H4 (cell line): ENCODE measurements around the gene GSTM4. TPM values are rescaled to one million over a fixed set of nuclear protein-coding genes. Genes with fewer than 3 reads are reported as not detected.
"Not testable (repeated sequence)": the region's sequence is repeated elsewhere in the genome, so short reads cannot be mapped to it uniquely, and the experiment has no call there.

Source experiments
- DNase-seq: peaks from one replicate; pipeline ENCODE4 v3.0.0-alpha.2; 2015; ENCODE audit warnings: low spot score
- total RNA-seq: library from RNA; depleted of rRNA; stranded (reverse); fragments of >200 nt; shearing (Covaris generic); gene quantifications from 2 replicates; pipeline ENCODE4 v1.2.3, GENCODE V29; 2014

GSTM4 gene
- total RNA-seq, 1 experiment from 2014 or later: 27.2 TPM

DNA sequence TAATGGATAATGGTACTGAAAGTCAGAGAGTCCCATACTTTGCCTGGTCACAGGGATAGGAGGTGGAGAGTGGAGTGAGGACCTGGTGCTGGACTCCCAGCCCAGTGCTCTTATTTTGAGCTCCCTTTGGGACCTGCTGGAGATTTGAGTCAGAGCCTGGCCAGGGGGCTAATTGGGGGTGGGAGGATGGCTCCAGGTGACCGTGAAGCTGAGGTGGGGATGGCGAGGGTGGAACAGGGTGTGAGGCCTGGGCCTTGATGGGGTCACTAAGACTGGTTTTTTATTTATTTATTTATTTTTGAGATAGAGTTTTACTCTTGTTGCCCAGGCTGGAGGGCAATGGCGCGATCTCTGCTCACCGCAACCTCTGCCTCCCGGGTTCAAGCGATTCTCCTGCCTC is 18.5 kb upstream of the GSTM4 start:
- no peak for DNase-seq

DNA sequence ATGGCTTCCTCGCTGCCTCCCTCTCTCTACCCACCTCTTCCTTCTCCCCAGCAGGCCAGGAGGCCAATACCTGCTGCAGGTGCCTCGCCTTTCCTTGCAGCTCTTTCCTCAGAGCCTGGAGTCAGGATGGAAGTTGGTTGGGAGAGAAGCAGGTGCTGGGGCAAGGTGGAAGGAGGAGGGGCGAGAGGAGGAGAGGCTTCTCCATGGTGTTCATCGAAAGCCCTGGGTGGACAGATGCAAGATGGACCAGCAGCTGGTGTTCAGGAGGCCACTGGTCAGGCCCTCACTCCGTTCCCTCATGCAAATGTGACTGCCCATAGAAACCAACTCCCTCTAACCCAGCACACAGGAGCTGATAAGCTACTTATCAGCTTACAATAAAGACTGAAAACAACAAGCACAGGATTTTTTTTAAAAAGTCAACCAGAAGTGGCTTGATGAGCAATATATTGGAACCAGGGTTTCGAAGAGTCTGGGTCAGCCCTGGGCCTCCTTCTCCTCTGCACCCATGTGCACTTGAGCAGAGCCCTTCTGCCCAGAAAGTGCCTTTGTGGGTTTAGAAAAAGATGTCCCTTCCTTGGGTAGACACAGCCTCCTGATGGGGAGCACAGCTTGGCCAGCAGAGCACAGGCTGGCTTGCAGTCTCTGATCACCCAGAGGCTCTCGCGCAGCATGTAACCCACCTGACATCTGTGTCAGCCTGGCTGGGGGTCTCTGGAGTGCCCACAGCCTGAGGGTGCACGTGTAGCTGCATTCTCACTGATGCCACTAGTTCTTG is 16.6 kb upstream of the GSTM4 start:
- DNase-seq: no peak

GRCh38 chr1:109639841-109640184 is 16.1 kb upstream of the GSTM4 start:
- DNase-seq: no peak

GRCh38 chr1:109640285-109640865 is 15.5 kb upstream of the GSTM4 start:
- peak; percentile 62 for DNase-seq

DNA sequence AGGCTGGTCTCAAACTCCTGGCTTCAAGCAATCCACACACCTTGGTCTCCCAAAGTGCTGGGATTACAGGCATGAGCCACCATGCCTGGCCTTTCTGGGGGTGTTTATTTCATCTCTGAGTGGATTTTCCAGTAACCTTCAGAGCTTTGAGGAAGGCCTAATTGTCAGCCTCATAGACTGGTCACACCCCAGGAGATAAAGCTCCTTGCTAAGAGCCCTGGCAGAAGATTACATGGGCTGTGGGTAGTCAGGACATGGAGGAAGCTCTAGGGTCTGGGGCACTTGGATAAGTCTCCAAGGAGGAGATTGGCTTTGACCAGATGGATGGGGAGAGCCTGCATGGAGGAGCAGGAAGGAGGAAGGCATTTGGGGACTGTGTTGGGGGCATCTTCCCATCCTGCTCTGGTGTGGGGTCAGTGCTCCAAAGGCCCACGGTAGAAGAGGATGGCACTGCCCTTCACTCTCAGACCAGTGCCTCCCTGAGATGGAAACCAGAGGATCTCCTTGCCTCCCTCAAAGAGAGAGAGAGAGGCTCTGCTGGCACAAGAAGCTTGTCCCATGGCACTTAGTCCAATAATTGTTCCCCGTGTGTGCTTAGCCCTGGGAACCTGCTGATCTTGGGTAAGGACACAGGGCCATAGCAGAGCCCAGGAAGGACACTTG is 14.7 kb upstream of the GSTM4 start:
- DNase-seq: no peak

- DNase-seq: no peak
These were observed 14.0 kb upstream of the GSTM4 start for GRCh38 chr1:109641861-109642260.

- DNase-seq: no peak
These were observed 13.3 kb upstream of the GSTM4 start for GRCh38 chr1:109642626-109643025.

DNA sequence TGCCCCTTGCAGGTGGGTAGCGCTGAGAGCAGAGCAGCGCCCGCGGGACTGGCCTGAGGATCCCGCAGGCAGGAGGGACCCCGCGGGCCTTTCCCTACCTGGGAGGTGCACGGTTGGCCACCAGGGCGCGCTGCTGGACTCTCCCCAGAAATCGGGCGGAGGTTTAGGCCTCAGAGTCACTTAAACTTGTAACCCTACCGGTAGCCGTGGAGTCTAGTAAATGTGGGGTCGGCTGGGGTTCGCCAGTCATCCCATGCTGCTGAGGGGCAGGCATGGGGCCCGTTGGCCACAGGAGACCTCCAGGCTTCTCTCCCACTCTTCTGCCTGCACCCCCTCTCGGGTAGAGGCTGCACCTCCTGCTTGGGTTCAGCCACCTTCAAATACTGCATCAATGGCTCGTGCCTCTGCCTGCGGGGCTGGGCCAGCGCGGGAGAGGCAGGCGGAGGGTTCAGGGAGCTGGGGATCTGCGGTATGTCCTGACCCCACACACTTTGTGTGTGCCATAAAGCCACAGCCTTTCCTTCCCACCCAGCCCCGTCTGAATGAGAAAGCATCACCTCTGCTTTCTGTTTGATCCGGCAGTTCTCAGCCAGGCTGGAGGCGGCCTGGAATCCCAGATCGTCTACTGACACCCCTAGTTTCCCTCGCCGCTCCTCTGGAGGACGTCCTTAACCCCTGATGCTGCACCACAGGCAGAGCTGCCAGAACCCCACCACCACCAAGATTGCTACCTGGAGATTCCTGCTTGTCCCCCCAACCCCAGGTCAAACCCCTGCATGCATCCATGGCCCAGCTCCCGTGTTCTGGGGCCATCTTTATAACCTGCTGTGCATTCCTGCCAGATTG is 12.3 kb upstream of the GSTM4 start:
- DNase-seq: peak; percentile 63

GRCh38 chr1:109644670-109645069 is 11.2 kb upstream of the GSTM4 start:
- DNase-seq: no peak

- DNase-seq: no peak
These were observed 6.4 kb upstream of the GSTM4 start for GRCh38 chr1:109649491-109649914.

- no peak for DNase-seq
These were observed 5.3 kb upstream of the GSTM4 start for GRCh38 chr1:109650609-109651008.

DNA sequence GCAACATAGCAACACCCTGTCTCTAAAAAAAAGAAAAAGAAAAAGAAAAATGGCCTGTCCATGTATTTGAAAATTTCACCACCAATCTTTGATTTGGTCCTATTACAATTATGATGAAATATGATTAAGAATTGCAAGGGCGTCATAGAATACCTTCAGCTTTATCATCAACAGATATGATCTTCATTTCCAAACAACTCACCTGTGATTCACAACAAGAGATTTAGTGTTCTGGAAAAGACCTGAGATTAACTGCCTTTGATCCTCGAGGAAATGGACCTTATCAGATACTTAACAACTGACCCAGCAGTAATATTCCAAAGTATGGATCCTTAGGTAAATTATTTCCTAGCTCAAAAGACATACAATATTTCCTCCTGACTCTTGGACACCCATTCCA is 3.5 kb upstream of the GSTM4 start:
- DNase-seq: no peak

DNA sequence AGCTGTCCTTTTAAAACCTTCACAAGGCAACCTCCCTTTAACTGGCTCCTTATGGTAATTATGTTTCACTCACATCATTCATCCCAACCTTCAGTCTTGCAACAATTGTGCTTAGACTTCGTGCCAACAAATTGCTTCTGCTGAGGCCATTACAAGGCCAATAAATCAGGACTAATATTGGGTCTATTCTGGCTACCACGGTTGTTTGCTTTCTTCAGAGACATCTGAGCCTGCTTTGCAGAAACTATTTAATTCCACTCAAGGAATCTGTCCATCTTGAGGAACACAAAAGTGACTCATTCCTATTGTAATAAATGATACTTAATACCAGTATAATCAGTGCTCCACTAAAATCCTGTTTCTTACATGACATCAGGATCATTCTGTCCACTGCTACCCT is 2.6 kb upstream of the GSTM4 start:
- no peak for DNase-seq

- no peak for DNase-seq
These were observed 1.4 kb upstream of the GSTM4 start for GRCh38 chr1:109654519-109654918.

GRCh38 chr1:109657395-109657794 is 1.5 kb downstream of the GSTM4 start:
- no peak for DNase-seq

- no peak for DNase-seq
These were observed 2.1 kb downstream of the GSTM4 start for GRCh38 chr1:109657970-109658369.

GRCh38 chr1:109658533-109659042 is 2.7 kb downstream of the GSTM4 start:
- no peak for DNase-seq

GRCh38 chr1:109659145-109659544 is 3.2 kb downstream of the GSTM4 start:
- DNase-seq: no peak

GRCh38 chr1:109659997-109660690 is 4.2 kb downstream of the GSTM4 start:
- DNase-seq: peak; percentile 46

DNA sequence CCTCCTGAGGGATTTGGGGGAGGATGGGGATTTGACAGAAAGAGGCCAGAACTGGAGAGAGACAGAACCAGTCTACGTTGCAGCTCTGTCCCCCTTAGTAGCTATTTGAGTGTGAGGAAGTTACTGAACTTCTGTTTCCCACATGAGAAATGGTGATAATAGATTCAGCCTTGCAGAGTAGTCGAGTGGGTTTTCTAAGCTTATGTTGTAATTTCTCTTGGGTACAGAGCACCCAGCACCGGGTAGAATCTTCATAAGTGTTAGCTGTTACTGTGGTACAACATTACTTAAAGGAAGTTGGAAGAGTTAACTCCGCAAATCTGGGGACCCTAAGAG is 4.8 kb downstream of the GSTM4 start:
- DNase-seq: not testable (repeated sequence)

DNA sequence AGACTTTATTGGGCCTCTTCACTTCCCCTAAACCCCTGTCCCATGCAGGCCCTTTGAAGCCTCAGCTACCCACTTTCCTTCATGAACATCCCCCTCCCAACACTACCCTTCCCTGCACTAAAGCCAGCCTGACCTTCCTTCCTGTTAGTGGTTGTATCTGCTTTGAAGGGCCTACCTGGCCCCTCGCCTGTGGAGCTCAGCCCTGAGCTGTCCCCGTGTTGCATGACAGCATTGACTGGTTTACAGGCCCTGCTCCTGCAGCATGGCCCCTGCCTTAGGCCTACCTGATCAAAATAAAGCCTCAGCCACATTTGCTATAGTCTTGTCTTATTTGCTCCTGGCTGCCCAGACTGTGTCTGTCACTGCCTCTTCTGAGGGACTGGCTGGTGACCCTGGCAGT is 5.5 kb downstream of the GSTM4 start:
- DNase-seq: peak; percentile 1

DNA sequence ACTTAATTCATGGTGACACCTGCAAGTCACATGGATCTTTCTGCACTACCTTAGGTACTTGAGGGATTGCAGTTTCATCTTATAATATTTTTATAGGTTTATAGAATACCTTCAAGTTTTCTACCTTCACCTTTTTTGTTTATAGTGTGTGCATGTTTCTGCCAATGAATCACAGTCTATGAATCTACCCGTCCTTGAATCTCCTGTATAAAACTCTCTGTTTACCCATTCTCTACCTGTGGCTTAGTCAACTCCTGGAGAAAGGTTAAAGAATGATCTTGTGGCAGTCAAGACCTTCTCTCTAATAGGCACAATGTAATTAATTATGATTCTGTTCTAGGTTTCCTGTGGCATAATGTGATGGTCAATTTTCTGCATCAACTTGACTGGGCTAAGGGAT is 8.8 kb downstream of the GSTM4 start:
- DNase-seq: peak; percentile 0
